GM19193 (cell line): ENCODE results near the gene HOOK2.
A peak's percentile ranks its signal among the peaks of the same experiment; 100 is the strongest.

Source experiments
- POLR2A ChIP-seq: IDR thresholded peaks from 4 replicates; pipeline ENCODE4 v1.6.1; 2011; ENCODE audit not compliant: insufficient read depth, insufficient read length; ENCODE audit errors: extremely low read depth

HOOK2 gene

DNA sequence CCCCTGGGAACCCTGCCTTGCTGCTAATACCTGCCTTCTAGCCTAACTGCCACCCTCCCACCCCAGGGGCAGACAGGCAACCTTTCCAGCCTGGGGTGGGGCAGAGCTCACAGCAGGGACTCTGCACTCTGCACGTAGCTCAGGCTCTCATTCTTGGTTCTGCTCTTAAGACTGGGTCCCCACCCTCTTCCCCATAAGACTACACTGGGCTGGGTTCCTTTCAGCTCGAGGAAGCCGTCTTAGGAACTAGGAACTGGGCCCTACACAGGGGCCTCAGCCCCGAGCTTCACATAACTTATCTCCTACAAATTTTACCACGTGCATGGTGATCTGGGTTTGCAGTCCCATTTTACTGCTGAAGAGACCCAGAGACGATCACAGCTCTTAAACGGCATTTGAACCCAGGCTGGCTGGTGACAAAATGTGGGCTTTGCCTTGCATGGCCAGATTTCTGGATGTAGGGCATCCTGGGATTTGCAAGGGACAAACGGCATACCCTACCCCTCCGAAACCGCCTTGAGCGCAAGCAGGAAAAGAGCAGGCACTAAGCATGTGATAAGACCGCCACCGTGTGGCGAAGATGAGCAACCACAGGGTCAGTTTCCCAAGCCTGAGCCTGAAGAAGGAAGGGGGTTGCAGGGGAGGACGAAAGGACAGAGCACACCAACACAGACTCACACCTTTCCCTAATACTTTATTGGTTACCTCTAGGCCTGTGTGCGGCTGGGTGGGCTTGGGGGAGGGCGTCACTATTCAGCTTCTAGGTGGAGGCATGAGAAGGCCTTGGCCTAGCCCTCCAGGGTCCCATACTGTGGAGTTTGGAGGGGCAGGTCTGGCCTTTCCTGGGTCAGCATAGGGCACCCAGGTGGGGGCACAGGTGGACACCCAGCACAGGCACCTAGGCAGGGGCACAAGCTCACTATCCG lies 21.1 kb upstream of the HOOK2 start:
- no peak for TF ChIP-seq POLR2A

- no peak for TF ChIP-seq POLR2A
These were observed 19.6 kb upstream of the HOOK2 start for GRCh38 chr19:12794971-12795381.

GRCh38 chr19:12794196-12794941 lies 19.0 kb upstream of the HOOK2 start:
- TF ChIP-seq POLR2A = no peak

- peak; percentile 84 for TF ChIP-seq POLR2A
These were observed 18.2 kb upstream of the HOOK2 start for GRCh38 chr19:12793290-12794195.

DNA sequence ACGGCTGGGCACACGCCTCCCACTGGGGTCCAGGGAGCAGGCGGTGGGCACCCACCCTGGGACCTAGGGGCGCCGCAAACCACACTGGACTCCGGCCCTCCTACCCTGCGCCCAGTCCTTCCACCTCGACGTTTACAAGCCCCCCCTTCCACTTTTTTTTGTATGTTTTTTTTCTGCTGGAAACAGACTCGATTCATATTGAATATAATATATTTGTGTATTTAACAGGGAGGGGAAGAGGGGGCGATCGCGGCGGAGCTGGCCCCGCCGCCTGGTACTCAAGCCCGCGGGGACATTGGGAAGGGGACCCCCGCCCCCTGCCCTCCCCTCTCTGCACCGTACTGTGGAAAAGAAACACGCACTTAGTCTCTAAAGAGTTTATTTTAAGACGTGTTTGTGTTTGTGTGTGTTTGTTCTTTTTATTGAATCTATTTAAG lies 17.5 kb upstream of the HOOK2 start:
- no peak for TF ChIP-seq POLR2A

DNA sequence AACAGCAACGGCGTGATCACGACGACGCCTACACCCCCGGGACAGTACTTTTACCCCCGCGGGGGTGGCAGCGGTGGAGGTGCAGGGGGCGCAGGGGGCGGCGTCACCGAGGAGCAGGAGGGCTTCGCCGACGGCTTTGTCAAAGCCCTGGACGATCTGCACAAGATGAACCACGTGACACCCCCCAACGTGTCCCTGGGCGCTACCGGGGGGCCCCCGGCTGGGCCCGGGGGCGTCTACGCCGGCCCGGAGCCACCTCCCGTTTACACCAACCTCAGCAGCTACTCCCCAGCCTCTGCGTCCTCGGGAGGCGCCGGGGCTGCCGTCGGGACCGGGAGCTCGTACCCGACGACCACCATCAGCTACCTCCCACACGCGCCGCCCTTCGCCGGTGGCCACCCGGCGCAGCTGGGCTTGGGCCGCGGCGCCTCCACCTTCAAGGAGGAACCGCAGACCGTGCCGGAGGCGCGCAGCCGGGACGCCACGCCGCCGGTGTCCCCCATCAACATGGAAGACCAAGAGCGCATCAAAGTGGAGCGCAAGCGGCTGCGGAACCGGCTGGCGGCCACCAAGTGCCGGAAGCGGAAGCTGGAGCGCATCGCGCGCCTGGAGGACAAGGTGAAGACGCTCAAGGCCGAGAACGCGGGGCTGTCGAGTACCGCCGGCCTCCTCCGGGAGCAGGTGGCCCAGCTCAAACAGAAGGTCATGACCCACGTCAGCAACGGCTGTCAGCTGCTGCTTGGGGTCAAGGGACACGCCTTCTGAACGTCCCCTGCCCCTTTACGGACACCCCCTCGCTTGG lies 16.9 kb upstream of the HOOK2 start:
- peak; percentile 60 for TF ChIP-seq POLR2A

DNA sequence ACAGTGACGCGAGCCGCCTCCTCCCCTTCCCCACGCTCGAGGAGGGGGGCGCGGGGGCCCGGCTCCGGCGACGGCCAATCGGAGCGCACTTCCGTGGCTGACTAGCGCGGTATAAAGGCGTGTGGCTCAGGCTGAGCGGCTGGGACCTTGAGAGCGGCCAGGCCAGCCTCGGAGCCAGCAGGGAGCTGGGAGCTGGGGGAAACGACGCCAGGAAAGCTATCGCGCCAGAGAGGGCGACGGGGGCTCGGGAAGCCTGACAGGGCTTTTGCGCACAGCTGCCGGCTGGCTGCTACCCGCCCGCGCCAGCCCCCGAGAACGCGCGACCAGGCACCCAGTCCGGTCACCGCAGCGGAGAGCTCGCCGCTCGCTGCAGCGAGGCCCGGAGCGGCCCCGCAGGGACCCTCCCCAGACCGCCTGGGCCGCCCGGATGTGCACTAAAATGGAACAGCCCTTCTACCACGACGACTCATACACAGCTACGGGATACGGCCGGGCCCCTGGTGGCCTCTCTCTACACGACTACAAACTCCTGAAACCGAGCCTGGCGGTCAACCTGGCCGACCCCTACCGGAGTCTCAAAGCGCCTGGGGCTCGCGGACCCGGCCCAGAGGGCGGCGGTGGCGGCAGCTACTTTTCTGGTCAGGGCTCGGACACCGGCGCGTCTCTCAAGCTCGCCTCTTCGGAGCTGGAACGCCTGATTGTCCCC lies 16.1 kb upstream of the HOOK2 start, which contains the start of gene JUNB:
JUNB (plus strand) TSS at position 142 of the 706 bp plus-strand sequence; CDS start at position 428, 286 bp downstream.
- peak; percentile 100 for TF ChIP-seq POLR2A

- TF ChIP-seq POLR2A = no peak
These were observed 15.4 kb upstream of the HOOK2 start for GRCh38 chr19:12790628-12791344.

DNA sequence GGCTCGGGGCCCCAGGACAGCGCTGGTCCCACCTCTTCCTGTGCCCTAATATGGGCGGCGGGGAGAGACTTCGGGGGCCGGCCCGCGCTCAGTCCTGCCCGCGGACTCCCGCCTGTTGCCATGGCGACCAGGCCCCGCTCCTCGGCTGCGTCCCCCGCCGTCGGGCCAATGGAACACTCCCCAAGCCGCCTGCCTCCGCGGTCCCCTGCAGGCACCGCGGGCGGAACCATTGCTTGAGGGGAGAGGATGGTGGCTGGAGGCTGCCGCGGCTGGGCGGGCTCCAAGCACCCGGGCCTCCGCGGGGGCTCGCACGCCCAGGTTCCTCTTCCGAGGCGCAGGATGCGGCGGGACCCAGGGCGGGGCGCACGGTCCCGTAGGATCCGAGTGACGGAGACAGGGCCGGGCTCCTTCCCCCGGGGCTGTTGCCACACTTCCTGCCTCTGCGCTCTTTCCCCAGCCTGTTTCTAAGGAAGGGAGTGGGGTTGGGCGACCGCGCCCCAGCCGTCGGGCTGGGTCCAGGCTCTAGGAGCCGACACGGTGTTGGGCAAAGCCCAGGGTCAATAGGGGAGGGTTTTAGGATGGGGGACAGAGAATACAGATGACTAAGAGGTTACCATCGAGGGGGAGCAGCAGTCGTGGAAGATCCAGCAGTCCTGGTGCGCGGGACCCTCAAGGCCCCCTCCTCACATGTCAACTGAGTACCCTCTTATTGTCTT lies 14.7 kb upstream of the HOOK2 start:
- peak; percentile 55 for TF ChIP-seq POLR2A

- peak; percentile 56 for TF ChIP-seq POLR2A
These were observed 13.9 kb upstream of the HOOK2 start for GRCh38 chr19:12789098-12789903.

DNA sequence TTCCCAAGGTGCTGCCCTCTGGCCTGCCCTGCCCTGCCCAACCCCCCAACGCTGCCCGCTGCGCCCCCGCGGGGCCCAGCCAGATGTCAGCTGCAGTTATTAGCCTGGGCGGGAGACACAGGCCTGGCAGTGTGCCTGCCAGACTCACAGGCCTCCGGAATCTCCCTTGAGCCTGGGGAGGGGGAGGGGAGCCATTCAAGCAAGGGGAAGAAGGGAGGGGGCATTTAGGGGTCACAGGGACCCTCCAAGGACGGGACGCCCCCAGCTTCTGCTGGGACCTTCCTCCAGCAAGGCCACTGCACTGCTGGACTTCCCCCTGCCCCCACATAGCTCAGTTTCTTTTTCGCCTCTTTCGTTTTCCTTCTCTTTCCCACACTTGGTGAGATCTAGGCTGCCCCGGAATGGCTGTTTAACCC lies 13.3 kb upstream of the HOOK2 start:
- peak; percentile 28 for TF ChIP-seq POLR2A

DNA sequence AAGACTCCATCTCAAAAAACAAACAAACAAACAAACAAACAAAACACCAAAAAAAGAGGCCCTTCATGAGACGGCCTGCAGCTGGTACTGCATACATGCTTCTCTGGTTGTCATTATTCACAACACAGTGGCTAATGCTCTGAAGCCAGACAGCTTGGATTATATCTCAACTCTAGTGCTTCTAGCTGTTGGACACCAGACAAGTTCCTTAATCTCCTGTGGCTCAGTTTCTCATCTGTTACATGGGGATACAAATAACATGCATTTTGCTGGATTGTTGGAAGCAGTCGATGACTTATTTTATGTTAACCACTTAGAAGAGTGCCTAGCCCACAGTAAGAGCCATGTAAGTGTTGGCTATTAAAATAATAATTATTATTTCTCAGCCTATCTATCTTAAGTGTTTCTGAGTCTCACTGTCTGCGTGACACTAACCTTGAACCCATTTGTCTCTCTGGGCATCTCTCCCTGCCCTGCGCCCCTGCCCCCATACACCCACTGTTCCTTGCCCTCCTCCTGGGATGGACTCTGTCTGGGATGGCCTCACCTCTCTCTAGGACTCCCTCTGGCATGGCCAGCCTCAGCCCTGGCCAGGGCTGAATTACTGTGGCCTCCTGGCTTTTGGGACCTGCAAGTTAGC lies 12.8 kb upstream of the HOOK2 start:
- no peak for TF ChIP-seq POLR2A
